Cardiac muscle cell (in vitro differentiated cells and primary cell): ENCODE measurements around the gene JAKMIP1. TPM values are rescaled to one million over a fixed set of nuclear protein-coding genes. Genes with fewer than 3 reads are reported as not detected.

Experiments
- DNase-seq, 2 donors: peaks; one replicate each; pipeline versions ENCODE4 v3.0.0 to v3.0.0-alpha.2; 2010 to 2017; ENCODE audit warnings: low read depth in 1 of 2, low spot score in 1 of 2
- H3K27ac ChIP-seq: fragments of 200-600 bp; sonication (generic); 2 replicates; pipeline ENCODE4 v1.5.1; 2016
- H3K27me3 ChIP-seq: fragments of 200-600 bp; sonication (generic); 2 replicates; pipeline ENCODE4 v1.6.0; 2016; ENCODE audit warnings: control low read depth
- H3K36me3 ChIP-seq: fragments of 200-600 bp; sonication (generic); 2 replicates; pipeline ENCODE4 v1.5.1; 2016; ENCODE audit warnings: control low read depth
- H3K4me1 ChIP-seq: fragments of 200-600 bp; sonication (generic); 2 replicates; pipeline ENCODE4 v1.8.1; 2017; ENCODE audit warnings: low read depth, mild to moderate bottlenecking, mixed run types
- H3K4me3 ChIP-seq: fragments of 200-600 bp; sonication (generic); 2 replicates; pipeline ENCODE4 v1.5.1; 2016; ENCODE audit warnings: mild to moderate bottlenecking
- H3K9me3 ChIP-seq: fragments of 200-600 bp; sonication (generic); 2 replicates; pipeline ENCODE4 v1.5.1; 2017; ENCODE audit warnings: low read depth, mild to moderate bottlenecking, control low read depth
- CTCF ChIP-seq: IDR thresholded peaks from 2 replicates; pipeline ENCODE4 v1.5.1; 2012; ENCODE audit warnings: low read depth, mild to moderate bottlenecking, low read length
- polyA plus RNA-seq: library from polyadenylated mRNA; unstranded; fragments of >200 nt; fragmentation: Nextera tagmentation; extraction: Ambion mirVana; gene quantifications from 2 replicates; pipeline ENCODE4 v1.2.1, GENCODE V29; 2016
- total RNA-seq: library from RNA; depleted of rRNA; stranded (reverse); fragments of >200 nt; gene quantifications from 2 replicates; pipeline ENCODE4 v1.2.3, GENCODE V29; 2016

Gene JAKMIP1
- total and polyA plus RNA-seq, 2 experiments from 2014 or later: 0.68 to 1.2 TPM

- no peak for TF ChIP-seq CTCF
- no peak overlapping the region for H3K4me3 ChIP-seq
- H3K9me3 ChIP-seq: no peaks in the 10 kb centered on the region
- no peak overlapping the region for H3K27ac ChIP-seq
- no peaks in the 10 kb centered on the region for H3K36me3 ChIP-seq
- DNase-seq: no peak
- H3K27me3 ChIP-seq: no peaks in the 10 kb centered on the region
- H3K4me1 ChIP-seq: no peaks in the 10 kb centered on the region
Measured at GRCh38 chr4:6114181-6114580, 86.2 kb downstream of the JAKMIP1 start.

GRCh38 chr4:6113641-6114040, 86.7 kb downstream of the JAKMIP1 start:
- Histone ChIP-seq H3K9me3 (no peaks in the 10 kb centered on the region), H3K36me3 (no peaks in the 10 kb centered on the region), H3K4me3 (no peak overlapping the region), H3K27ac (no peak overlapping the region), H3K27me3 (no peaks in the 10 kb centered on the region), H3K4me1 (no peaks in the 10 kb centered on the region)
- DNase-seq: no peak
- no peak for TF ChIP-seq CTCF

- no peak for TF ChIP-seq CTCF
Measured at GRCh38 chr4:6112606-6113290, 87.6 kb downstream of the JAKMIP1 start.

GRCh38 chr4:6111354-6111960, 88.9 kb downstream of the JAKMIP1 start:
- Histone ChIP-seq H3K36me3 (no peaks in the 10 kb centered on the region), H3K4me1 (no peaks in the 10 kb centered on the region), H3K27ac (no peak overlapping the region), H3K9me3 (no peaks in the 10 kb centered on the region), H3K4me3 (no peak overlapping the region), H3K27me3 (no peaks in the 10 kb centered on the region)
- DNase-seq: no peak
- TF ChIP-seq CTCF: no peak

More at GRCh38 chr4:6112606-6113290, 87.6 kb downstream of the JAKMIP1 start:
- DNase-seq: no peak
- Histone ChIP-seq H3K4me3 (no peak overlapping the region), H3K9me3 (no peaks in the 10 kb centered on the region), H3K36me3 (no peaks in the 10 kb centered on the region), H3K4me1 (no peaks in the 10 kb centered on the region), H3K27me3 (no peaks in the 10 kb centered on the region), H3K27ac (no peak overlapping the region)

GRCh38 chr4:6110681-6111353, 89.5 kb downstream of the JAKMIP1 start:
- no peak overlapping the region for H3K4me3 ChIP-seq
- H3K36me3 ChIP-seq: no peaks in the 10 kb centered on the region
- H3K4me1 ChIP-seq: no peaks in the 10 kb centered on the region
- no peak overlapping the region for H3K27ac ChIP-seq
- TF ChIP-seq CTCF: no peak
- DNase-seq: no peak
- H3K27me3 ChIP-seq: no peaks in the 10 kb centered on the region
- no peaks in the 10 kb centered on the region for H3K9me3 ChIP-seq
